AG04449 (cell line): ENCODE results near the gene PSMA7.

Experiments
- CTCF ChIA-PET: fragments of 350-600 bp; formaldehyde crosslinking; extraction: SDS; loops from one replicate; lab custom pipeline; 2021; ENCODE audit warnings: antibody characterized with exemption; lab: Yijun Ruan, JAX
- POLR2A ChIA-PET: fragments of 400-600, 350-600 bp; formaldehyde crosslinking; extraction: SDS; loops from one replicate; lab custom pipeline; 2020; ENCODE audit warnings: antibody characterized with exemption, inconsistent platforms; lab: Yijun Ruan, JAX
- DNase-seq: peaks from one replicate; pipeline ENCODE4 v3.0.0-alpha.2; 2010; ENCODE audit warnings: low read depth, low spot score
- H3K4me3 ChIP-seq: 2 replicates; pipeline ENCODE4 v1.5.1; 2011; ENCODE audit warnings: low read depth, mild to moderate bottlenecking, control low read depth, low read length
- TF ChIP-seq, protein P1 (sequence below): IDR thresholded peaks from one replicate; pipeline ENCODE4 v1.5.1; 2011; ENCODE audit warnings: mild to moderate bottlenecking, moderate library complexity, low read length, control low read depth, inconsistent platforms; ENCODE audit not compliant: insufficient read depth; ENCODE audit errors: missing control alignments

PSMA7 gene

DNA sequence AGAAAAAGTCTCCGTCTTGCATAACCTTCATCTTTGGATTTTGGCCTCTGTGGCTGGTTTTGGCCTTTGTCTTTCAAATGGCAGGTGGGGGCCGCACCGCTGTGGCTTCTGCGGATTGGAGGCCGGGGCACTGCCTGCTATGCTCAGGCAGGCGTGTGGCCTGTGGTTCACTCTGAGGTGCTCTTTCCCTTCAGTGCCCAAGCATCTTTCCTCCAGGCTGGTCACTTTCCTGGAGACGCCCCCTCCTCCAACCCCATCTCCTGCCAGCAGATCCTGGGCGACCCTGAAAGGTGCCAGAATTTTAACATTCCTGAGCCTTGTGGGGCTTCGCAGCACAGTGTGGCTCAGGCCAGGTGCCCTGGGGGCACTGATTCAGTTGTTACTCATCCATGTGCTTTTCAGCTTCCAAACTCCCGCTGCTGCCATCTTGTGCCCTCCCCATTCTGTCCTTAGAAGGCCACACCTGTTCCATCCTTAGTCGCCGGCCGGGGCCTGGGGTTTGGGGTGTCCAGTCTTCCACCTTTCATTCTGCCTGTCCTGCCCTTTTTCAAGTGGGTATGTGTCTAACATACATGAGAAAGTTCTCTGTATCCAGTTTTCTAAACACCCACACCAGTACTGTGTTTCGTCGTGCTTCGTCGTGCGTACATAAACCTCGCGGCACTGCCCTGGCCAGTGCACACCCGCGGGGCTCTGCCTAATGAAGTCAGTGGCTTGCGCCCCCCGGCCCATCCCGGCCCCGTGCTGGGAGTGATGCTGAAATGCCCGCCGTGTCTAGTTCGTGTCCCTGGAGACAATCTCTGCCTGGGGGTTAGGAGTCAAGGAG, 12.4 kb upstream of the PSMA7 start:
- TF ChIP-seq, protein P1, sequence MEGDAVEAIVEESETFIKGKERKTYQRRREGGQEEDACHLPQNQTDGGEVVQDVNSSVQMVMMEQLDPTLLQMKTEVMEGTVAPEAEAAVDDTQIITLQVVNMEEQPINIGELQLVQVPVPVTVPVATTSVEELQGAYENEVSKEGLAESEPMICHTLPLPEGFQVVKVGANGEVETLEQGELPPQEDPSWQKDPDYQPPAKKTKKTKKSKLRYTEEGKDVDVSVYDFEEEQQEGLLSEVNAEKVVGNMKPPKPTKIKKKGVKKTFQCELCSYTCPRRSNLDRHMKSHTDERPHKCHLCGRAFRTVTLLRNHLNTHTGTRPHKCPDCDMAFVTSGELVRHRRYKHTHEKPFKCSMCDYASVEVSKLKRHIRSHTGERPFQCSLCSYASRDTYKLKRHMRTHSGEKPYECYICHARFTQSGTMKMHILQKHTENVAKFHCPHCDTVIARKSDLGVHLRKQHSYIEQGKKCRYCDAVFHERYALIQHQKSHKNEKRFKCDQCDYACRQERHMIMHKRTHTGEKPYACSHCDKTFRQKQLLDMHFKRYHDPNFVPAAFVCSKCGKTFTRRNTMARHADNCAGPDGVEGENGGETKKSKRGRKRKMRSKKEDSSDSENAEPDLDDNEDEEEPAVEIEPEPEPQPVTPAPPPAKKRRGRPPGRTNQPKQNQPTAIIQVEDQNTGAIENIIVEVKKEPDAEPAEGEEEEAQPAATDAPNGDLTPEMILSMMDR, result no peak
- ChIA-PET POLR2A (no interaction called here), CTCF (interaction anchor here (0.9 to 4.4 kb wide), 8 partner anchors 8 to 145 kb away, joined by 3 to 36 read pairs (median 4); no protein-coding TSS in a partner anchor)
- no peak for DNase-seq
- H3K4me3 ChIP-seq, result no peak overlapping the region

DNA sequence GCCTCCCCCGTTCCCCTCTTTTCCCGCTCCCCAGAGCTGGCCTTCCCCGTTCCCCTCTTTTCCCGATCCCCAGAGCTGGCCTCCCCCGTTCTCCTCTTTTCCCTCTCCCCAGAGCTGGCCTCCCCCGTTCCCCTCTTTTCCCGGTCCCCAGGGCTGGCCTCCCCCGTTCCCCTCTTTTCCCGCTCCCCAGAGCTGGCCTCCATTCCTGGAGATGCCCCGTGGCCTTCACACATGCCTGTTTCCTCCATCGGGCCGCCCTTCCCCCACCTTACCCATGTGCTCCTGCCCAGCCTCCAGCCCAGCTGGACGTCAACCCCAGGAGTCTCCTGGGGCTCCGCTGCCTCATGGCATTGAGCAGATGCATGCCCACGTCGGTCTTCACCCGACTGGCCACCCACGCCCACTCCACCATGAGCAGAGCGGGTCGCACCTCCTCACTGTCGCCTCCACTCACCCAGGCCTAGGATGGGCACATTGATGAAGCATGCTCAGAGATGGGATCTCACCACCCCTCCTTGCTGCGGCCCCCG, 8.7 kb upstream of the PSMA7 start:
- TF ChIP-seq, protein P1, result no peak
- POLR2A ChIA-PET, result no interaction called here
- DNase-seq, result no peak
- no peak overlapping the region for H3K4me3 ChIP-seq
- CTCF ChIA-PET, result interaction anchor here (0.9 to 1.7 kb wide), 3 partner anchors 14 to 142 kb away, joined by 3 to 6 read pairs (median 3); no protein-coding TSS in a partner anchor

DNA sequence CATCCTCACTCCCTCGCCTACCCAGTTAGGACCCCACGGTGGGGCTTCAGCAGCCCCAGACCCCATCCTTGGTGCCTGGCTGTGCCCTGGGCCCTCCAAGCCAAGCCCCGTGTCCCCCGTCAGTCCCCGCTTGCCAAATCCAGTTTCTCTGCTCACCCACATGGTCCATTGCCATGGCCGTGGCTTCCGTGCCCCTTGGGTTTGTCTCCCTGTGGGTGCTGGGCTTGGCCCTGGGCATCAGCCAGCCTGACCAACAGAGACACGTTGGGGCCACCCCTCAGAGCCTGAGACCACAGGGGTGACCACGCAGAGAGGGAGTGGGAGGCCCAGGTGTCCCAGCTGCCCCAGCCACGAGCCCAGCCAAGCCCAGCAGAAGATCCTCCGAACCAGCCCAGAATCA, 8.0 kb upstream of the PSMA7 start:
- TF ChIP-seq, protein P1, result no peak
- DNase-seq, result no peak
- no peak overlapping the region for H3K4me3 ChIP-seq
- ChIA-PET POLR2A (no interaction called here), CTCF (interaction anchor here (0.9 kb wide), 1 partner anchor 141 kb away, joined by 3 read pairs; no protein-coding TSS in a partner anchor)

DNA sequence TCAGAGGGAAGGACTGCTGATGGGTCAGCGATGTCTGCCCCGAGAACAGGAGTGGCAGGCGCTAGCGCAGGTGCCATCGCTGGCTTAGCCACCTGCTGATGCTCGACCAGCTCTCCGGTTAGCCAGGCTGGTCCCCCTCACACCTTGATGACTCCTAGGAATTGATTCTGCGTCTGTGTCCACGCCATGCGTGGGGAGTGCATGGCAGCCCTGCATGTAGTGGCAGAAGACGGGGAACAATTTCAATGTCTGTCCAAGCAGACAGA, 7.0 kb upstream of the PSMA7 start:
- TF ChIP-seq, protein P1, result no peak
- H3K4me3 ChIP-seq, result no peak overlapping the region
- DNase-seq, result no peak
- CTCF ChIA-PET, result interaction anchor here (0.8 to 1.6 kb wide), 2 partner anchors 10 to 12 kb away, joined by 3 to 5 read pairs; no protein-coding TSS in a partner anchor
- POLR2A ChIA-PET, result interaction anchor here (0.6 kb wide), 1 partner anchor 976 kb away, joined by 3 read pairs; no protein-coding TSS in a partner anchor

DNA sequence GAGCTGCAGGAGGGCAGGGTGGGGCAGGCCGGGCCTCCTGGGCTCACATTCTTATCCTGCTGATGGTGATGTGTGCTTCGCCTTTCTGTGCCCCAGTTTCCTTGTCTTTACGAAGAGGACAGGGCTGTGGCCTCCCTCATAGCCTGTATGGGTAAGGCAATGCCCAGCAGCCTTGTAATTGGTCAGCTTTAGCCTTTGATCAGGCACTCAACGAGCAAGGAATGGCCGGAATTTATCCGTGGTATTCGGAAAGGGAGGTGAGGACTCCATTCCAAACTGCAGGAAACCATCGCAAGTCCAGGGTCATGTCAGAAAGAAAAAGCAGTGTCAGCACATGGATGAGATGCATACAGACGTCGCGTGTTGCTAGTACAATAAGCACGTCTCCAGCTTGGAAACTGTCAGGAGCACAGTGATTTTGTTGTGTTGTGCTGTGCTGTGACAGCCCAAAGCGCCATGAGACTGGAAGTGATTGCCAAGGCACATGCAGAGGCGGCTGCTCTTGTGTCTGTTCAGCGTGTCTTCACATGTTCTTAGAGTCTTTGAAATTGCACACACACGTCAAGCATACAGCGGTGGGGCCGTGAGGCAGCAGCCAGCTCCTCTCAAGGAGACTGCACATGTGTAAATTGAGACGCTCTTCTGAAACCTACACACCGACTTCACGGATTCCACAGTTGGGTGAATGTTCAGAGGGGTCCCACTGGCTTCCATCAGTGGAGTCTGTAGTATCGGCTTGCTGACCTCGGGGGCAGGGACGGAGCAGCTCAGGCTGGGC, 6.5 kb upstream of the PSMA7 start:
- no peak for DNase-seq
- no peak overlapping the region for H3K4me3 ChIP-seq
- POLR2A ChIA-PET, result no interaction called here
- TF ChIP-seq, protein P1, result no peak
- CTCF ChIA-PET, result interaction anchor here (0.8 to 1.6 kb wide), 2 partner anchors 10 to 11 kb away, joined by 3 to 5 read pairs; no protein-coding TSS in a partner anchor
